Right atrium auricular region (tissue), 2 donors: ENCODE measurements around the gene PAK6. TPM values are rescaled to one million over a fixed set of nuclear protein-coding genes. Genes with fewer than 3 reads are reported as not detected.

ENCODE experiments used
- DNase-seq: peaks from one replicate; pipeline ENCODE4 v3.0.0-alpha.2; 2019; ENCODE audit warnings: low spot score
- H3K27ac ChIP-seq, 2 donors: fragments of 200-600 bp; sonication (generic); 1 replicate in 1 of 2; 2 replicates in 1 of 2; pipeline ENCODE4 v1.5.1; 2016 to 2019
- H3K27me3 ChIP-seq, 2 donors: fragments of 200-600 bp; sonication (generic); one replicate each; pipeline versions ENCODE4 v1.5.1 to v1.6.0; 2017 to 2019
- H3K36me3 ChIP-seq: fragments of 200-600 bp; sonication (generic); one replicate; pipeline ENCODE4 v1.5.1; 2016
- H3K4me1 ChIP-seq, 2 donors: fragments of 200-600 bp; sonication (generic); one replicate each; pipeline versions ENCODE4 v1.5.1 to v1.6.0; 2017 to 2019
- H3K4me3 ChIP-seq, 2 donors: fragments of 200-600 bp; sonication (generic); 1 replicate in 1 of 2; 2 replicates in 1 of 2; pipeline ENCODE4 v1.5.1; 2017 to 2019; ENCODE audit warnings: mild to moderate bottlenecking in 1 of 2, moderate library complexity in 1 of 2
- H3K9me3 ChIP-seq, 2 donors: fragments of 200-600 bp; sonication (generic); one replicate each; pipeline ENCODE4 v1.5.1; 2019
- CTCF ChIP-seq, 2 donors: fragments of 200-600 bp; sonication (generic); IDR thresholded peaks; one replicate each; pipeline ENCODE4 v1.5.1; 2019; ENCODE audit warnings: antibody characterized with exemption in 2 of 2
- total RNA-seq, 2 donors: library from RNA; depleted of rRNA; stranded (reverse); fragments of >200 nt; gene quantifications; one replicate each; pipeline ENCODE4 v1.1.0, GENCODE V29; 2016

Gene PAK6
- total RNA-seq, 2 donors from 2014 or later = 15.3 to 32.5 TPM

- DNase-seq = no peak
- TF ChIP-seq CTCF (IDR thresholded peaks at IDR 0.05) = peak in 1 of 2 donors; percentile 38
- peak within 1 kb of the TSS in 1 of 2 donors; percentile 23 for H3K27ac ChIP-seq
- peak within 1 kb of the TSS in 1 of 2 donors; percentile 25 for H3K4me3 ChIP-seq
- H3K9me3 ChIP-seq = no peaks in the 10 kb centered on the region
- no peaks in the 10 kb centered on the region for H3K27me3 ChIP-seq
- no peaks in the 10 kb centered on the region for H3K36me3 ChIP-seq
- peaks cover 0 to 8% of the 10 kb centered on the region in 2 donors for H3K4me1 ChIP-seq
Observed at GRCh38 chr15:40307421-40308211, 68.8 kb downstream of the PAK6 start, which contains the start of gene PLCB2. TSS of gene PLCB2 (minus strand) at chr15:40307935. CDS start at chr15:40307672, 263 bp downstream.

GRCh38 chr15:40309344-40309862 lies 70.5 kb downstream of the PAK6 start:
- Histone ChIP-seq H3K36me3 (no peaks in the 10 kb centered on the region), H3K27me3 (no peaks in the 10 kb centered on the region), H3K4me1 (peaks cover 0 to 8% of the 10 kb centered on the region in 2 donors), H3K4me3 (no peak overlapping the region), H3K27ac (no peak overlapping the region), H3K9me3 (no peaks in the 10 kb centered on the region)
- DNase-seq = no peak
- no peak for TF ChIP-seq CTCF (IDR thresholded peaks at IDR 0.05)

GRCh38 chr15:40310001-40310959 lies 71.4 kb downstream of the PAK6 start:
- H3K9me3 ChIP-seq = no peaks in the 10 kb centered on the region
- H3K36me3 ChIP-seq = no peaks in the 10 kb centered on the region
- no peak for DNase-seq
- peaks cover 0 to 8% of the 10 kb centered on the region in 2 donors for H3K4me1 ChIP-seq
- H3K27me3 ChIP-seq = no peaks in the 10 kb centered on the region
- TF ChIP-seq CTCF (IDR thresholded peaks at IDR 0.05) = peak; percentile 62 to 84
- H3K27ac ChIP-seq = no peak overlapping the region
- H3K4me3 ChIP-seq = no peak overlapping the region

- Histone ChIP-seq H3K27me3 (no peaks in the 10 kb centered on the region), H3K27ac (no peak overlapping the region), H3K9me3 (no peaks in the 10 kb centered on the region), H3K36me3 (no peaks in the 10 kb centered on the region), H3K4me3 (no peak overlapping the region), H3K4me1 (peaks cover 0 to 8% of the 10 kb centered on the region in 2 donors)
- no peak for TF ChIP-seq CTCF (IDR thresholded peaks at IDR 0.05)
- no peak for DNase-seq
Observed at GRCh38 chr15:40310993-40311392, 72.1 kb downstream of the PAK6 start.

GRCh38 chr15:40312370-40313158 lies 73.7 kb downstream of the PAK6 start:
- H3K4me3 ChIP-seq = no peak overlapping the region
- no peak for TF ChIP-seq CTCF (IDR thresholded peaks at IDR 0.05)
- H3K27me3 ChIP-seq = no peaks in the 10 kb centered on the region
- H3K4me1 ChIP-seq = peaks cover 0 to 4% of the 10 kb centered on the region in 2 donors
- no peak overlapping the region for H3K27ac ChIP-seq
- DNase-seq = no peak
- H3K36me3 ChIP-seq = no peaks in the 10 kb centered on the region
- H3K9me3 ChIP-seq = no peaks in the 10 kb centered on the region
